Globus pallidus (tissue), 1 donor: ENCODE measurements around the gene FLT4.

Experiments
- DNase-seq: peaks from one replicate; pipeline ENCODE4 v3.0.0-alpha.2; 2015; ENCODE audit warnings: low spot score

The FLT4 gene

DNA sequence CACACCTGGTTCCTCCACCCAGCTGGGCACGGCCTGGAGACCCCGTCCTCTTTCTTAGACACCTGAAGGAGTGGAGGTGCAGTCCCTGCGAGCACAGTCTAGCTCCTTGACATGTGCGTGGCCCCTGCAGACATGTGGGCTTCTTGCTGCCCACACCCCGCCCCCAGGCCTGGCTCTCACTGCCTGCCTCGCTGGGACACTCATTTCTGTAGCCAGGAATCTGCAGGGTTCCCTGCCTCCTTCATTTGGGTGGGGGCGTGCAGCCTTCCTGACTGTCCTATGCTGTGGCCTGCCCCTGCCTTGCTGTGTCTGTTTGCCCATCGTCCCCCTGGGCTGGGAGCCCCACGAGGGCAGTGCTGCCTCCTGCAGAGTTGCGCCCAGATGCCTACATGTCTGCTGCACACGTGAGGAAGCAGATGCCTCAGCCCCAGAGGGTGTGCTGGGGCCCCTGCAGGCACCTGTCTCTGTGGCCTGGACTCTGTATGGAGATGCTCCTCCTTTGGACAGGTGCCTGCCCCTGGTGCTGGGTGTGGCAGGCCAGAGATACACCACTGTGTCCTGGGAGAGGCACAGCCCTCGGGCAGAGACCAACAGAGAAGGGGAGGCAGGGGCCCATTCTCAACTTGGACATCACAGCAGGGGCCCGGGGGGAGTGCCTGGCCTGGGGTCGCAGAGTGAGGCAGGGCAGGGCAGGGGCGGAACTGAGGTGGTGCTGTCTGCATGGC is 22.6 kb downstream of the FLT4 start:
- no peak for DNase-seq

DNA sequence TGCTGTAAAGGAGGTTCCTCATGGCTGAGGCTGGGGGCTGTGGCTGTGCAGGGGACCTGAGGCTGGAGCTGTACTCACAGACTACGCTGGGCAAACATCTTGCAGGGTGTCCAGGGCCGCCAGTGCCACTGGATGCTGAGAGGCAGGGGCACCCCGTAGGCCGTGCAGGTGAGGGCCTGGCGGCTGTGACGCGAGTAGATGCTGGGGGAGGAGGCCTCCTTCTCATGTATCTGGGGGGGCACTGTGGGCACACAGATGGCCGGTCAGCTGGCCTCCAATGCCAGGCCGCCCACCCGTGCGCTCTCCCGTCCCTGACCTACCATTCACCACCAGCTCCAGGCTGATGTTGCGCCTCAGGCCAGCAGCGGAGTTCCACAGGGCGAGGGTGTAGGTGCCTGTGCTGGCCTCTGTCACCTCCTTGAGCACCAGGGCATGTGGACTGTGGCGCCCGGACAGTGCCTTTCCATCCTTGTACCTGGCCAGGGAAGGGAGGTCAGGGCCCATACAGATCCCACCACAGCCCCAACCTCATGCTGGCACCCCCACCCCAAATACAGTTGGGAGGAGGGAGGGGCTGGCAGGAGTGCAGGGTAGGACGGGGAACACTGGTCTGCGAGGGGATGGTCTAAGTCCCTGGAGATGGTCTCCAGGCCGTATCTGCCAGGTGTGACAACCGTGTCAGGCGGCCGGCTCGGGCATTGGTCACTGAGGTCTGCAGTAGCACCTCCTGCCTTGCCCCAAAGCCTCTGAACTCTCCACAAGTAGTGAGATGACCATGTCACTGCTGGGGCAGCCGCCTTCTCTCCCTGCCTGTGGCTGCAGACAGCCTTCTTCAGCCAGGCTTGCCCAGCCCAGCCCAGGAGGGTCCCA is 23.4 kb downstream of the FLT4 start:
- no peak for DNase-seq

DNA sequence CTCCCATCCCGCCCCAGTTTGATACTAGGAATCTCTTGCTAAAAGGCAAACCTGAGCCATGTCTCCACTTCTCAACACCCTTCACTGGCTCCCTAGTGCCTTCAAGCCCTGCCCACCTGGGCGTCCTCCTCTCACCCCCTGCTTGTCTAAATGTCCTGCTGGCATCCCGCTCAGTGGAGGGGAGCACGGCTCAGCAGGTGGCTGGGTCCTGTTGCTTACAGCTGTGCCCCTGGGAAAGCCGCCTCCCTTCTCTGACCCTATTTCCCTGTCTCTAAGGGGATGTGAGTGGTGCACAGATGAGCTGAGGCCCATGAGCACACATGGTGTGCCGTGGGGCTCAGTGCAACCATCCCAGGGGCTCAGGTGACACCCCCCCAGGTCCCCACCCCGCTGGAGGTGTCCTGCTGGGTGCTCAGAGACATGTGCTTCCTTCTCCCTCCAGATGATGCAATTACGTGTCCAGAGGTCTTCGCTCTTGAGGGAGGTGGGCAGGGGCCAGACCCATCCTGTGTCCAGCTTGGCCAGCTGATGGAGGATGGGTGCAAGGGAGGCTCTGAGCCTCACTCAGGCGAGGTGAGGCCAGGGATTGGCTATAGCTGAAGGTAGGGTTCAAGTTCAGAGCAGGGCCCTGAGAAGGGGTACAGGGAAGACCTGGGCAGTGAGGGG is 24.1 kb downstream of the FLT4 start:
- DNase-seq = no peak

DNA sequence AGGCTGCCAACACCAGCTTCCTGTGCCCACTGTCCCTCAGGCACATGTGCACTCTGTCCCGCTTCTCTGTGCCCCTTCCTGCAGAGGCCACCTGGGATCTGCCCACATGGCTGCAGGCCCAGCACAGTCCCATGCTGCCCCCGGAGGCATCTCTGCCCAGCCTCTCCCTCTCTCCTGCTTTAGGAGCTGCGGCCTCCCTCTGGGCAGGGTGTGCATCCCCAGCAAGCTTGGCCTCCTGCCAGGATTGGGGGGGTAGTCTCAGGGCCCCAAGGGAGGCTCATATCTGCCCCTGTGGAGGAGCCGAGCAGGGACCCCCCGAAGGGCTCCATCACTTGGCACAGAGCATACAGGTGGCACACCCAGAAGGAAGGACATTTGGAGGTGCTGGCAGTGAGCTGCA is 24.8 kb downstream of the FLT4 start:
- DNase-seq = no peak

DNA sequence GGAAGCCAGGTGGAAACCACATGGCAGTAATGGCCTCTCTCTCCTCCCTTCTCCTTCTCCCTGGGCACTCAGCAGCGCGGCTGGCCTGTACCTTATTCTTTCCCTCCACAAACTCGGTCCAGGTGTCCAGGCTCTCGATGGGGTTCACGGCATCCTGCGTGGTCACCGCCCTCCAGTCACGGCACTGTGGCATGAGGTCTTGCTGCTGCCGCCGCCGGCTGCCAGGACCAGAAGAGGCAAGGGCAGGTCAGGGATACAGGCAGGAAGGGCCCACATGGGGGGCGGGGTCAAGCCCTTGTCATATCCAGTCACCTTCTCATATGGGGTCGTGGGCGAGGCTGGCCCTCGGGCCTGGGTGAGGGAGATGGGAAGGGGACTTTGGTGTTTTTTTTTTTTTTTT is 25.6 kb downstream of the FLT4 start:
- no peak for DNase-seq

DNA sequence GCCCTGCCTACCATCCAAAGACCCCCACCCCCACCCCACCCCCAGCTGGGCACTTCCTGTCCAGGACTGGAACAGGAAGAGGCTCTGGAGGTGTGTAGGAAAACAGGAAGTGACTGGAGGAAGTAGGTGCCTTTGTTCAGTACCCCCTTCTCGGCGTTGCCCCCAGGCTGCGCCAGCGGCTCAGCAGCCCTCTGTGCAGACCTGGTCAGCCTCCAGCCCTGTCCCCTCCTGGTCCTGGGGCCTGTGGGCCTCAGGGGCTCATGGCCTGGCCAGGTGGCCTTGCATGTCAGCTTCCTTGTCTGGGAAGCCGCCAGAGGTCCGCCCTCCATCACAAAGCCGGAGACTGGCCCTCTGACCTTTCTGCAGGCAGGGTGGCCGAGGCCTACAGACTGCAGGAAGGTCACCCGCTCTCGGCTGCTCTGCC is 26.0 kb downstream of the FLT4 start:
- no peak for DNase-seq

DNA sequence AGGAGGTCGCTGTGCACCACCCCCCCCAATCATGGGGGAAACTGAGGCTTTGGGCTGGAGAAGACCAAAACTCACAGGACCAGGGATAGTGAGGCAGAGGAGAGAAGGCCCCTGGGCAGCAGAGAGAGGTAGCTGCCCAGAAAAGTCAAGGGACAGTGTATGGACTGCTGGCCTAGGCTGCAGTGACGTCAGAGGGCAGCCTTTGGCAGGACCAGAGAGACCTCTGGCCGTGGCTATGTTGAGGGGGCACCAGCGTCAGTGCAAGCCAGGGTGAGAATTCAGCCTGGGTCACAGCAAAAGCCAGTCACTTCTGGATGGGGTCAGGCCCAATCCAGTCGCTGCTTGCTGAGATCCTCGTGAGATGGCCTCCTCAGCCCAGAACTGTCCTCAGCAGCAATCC is 26.5 kb downstream of the FLT4 start:
- no peak for DNase-seq

DNA sequence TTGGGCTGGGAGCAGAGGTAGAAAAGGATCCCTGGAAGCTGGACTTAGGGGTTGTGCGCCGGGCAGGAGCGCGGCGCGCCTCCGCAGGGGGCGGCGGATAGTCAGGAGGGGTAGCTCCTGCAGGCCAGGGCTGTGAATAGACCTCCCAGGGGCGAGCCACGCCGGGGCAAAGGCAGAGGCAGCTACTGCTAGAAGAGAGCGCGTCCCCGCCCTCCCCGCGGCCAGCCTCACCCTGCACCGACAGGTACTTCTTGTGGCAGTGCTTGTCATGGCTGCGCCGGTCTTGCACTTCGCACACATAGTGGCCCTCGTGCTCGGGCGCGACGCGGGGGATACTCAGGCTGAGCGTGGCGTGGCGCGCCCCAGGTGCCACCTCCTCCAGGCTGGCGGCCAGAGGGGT is 28.1 kb downstream of the FLT4 start:
- no peak for DNase-seq

DNA sequence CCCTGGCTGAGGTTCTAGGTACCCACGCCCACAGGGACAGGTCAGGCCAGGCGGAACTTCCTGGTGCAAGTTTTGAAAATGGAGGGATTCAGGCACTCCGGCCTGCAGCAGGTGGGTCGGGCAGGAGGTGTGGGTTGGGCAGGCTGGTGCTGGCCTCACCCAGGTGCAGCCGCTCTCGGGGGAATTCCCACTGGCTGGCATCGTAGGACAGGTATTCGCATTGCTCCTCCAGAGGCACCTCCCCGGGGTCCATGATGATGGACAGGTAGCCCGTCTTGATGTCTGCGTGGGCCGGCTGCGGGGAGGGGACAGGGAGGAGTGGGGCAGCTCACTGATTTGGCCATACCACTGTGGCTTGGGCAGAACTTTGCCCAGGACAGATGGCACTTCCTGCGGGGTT is 29.4 kb downstream of the FLT4 start:
- no peak for DNase-seq

DNA sequence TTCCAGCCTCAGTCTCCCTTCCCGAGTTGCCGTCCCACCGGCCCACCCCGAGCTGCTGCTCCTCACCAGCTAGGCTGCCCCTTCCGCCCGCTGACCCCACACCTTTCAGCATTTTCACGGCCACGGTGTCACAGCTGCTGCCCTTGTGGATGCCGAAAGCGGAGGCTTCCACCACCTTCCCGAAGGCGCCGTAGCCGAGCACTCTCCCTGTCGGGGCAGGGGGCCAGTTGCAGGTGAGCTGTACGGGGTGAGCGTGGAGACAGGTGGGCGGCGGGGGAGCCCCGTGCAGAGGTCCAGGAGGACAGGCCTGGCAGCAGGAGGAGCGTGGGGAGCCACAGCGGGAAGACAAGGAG is 29.9 kb downstream of the FLT4 start:
- DNase-seq = no peak

DNA sequence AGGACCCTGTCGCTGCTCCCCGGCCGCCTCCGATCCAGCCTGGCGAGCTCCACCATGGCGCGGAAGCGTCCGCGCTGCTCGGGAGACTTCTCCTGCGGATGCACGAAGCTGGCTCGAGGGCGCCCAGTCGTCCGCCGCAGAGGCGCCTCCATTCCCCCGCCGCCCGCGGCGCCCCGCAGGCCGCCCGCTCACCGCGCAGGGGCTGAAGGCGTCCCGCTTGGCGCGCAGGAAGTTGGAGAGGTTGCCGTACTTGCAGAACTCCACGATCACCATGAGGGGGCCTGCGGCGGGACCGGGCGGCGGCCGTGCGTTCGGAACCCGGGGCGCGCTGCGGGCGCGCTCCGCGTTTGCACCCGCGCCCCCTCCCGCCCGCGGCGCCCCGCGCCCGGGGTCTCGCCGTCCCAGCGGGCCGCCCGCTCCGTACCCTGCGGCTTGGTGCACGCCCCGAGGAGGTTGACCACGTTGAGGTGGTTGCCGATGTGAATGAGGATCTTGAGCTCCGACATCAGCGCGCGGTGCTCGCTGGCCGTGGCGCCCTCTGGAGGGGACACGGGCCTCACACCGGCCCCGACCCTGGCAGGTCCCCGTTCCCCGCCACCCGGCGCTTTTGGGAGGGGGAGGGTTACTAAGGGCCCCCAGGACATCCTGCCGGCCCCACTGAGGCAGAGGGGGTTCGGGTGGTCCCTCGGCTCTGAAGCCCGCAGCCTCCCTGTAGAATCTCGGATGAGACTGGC is 30.4 kb downstream of the FLT4 start:
- DNase-seq = no peak

DNA sequence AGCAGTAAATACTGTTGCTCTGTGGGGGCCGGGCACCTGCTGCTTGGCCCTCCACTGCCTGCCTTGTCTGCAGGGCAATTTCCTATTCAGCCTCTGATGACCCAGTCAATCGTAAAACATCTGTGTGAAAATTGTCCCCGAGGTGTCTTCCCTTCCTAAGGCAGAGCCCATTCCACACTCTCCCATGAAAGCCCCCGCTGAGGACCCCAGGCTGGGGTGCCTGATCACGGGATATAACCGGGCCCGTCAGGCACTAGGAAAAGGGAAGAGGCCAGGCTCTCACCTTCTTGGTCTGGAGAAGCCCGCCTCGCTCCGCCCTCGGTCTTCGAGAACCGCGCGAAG is 30.9 kb downstream of the FLT4 start:
- no peak for DNase-seq

DNA sequence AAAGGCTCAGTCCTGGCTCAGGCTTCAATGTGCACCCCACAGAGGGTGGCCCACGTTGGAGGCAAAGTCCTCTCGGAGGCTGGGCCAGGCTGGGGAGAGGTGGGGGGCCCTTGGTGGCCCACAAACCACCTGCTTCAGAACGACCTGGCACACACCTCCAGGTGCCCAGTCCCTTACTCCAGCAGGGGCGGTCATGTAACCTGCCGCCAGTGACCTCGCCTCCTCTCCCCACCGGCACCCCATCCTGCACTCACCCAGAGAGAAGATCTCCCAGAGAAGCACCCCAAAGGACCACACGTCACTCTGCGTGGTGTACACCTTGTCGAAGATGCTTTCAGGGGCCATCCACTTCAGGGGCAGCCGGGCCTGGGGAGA is 35.6 kb downstream of the FLT4 start:
- no peak for DNase-seq

DNA sequence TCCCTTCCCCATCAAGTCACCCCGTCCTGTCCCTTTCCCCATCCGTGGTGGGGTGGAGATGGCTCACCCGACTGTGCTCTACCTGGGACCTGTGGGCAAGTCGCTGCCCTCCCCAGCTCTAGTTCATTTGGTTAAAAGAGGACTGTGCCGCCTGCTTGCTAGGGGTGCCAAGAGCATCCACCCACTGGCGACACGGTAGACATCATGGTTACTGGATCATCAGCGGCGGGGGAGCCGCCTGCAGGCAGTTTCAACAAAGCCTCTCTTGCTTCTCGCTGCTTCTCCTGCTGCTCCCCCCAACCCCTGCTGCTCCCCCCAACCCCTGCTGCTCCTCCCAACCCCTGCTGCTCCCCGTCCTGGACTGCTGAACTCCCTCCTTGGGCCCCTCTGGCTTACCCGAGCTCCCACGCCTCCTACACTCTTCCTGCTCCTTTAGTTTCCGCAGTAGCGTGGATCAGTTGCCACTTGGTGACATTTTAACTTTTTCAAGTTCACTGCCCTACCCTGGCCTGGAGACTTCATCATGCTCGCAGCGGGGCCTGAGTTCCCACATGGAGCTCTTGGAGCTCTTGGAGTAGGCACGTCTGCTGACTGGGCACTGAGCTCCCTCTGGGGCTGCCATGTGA is 36.1 kb downstream of the FLT4 start:
- DNase-seq = no peak

DNA sequence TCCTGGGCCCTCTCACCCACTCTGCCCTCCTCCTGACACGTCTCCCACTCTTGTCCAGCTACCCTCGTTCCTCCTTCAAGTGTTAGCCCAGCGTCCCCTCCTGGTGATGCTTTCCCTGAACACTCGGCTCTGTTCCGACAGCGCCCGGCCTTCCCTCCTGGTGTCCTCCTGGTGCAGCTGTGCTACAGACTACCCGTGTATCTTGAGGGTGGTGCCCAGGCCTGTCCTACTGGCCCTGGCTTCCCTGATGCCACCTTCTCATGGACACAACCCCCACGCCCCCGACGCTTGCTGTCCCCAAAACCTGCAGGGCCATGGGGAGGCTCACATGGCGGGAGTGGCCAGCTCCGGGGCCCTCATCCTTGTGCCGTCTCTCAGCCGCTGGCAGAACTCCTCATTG is 36.7 kb downstream of the FLT4 start:
- DNase-seq = no peak

DNA sequence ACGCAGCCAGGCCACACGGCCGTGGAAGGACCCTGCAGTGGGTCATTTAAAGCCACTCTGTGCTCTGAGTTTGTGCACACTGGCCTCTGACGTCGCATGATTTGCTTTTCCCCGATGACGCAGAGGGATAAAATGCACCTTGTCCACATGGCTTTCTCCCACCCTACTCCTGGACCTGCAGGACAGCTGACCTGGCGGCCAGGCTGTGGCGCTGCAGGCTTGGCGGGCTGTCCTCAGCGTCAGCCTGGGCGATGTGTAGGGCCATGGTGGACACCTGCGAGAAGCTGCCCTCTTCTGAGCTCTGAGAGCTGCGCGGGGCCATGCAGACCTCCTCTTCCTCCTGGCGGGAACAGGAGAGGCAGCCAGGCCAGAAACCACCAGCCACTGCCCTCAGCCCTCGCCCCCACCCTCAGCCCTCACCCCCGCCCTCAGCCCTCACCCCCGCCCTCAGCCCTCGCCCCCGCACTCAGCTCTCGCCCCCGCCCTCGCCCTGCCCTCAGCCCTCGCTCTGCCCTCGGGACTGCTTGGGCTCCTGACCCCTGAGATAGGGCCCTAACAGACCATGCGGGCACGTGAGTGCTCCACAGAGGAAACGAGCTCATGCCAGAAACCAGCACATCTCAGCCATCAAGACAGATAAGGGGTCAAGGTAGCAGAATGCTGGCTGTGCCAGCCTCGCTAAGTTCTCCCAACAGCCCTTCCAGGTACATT is 38.1 kb downstream of the FLT4 start:
- DNase-seq = no peak

DNA sequence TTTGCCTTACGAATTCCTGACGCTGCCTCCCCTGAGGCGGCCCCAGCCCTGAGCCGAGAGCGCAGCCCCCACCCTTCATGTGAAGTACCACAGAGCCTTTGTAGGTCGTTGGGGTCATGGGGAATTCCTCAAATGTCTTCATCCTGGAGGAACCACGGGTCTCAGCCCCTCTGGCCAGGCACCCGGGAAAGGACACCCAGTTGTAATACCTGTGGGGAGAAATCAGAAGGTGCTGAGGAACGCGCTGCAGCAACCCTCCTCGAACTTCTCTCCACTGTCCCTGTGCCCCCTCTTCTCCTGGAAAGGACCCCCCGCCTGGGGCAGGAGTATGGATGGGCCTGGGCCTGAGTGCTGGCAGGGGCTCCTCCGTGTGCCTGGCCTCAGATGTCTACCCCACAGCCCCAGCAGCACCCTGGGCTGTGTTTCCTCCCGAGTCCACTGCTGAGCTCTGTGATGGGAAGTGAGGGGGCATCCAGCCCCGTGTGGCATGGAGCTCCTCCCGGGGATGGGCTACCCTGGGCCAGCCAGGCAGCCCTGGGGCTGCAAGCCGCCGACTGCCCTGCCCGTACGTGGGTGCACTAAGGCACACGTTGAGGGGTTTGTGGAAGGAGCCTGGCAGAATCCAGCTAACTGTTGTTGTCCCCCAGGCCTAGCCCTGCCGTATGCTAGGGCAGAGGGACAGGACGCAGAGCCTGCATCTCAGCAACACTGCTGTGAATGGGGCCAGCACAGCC is 39.4 kb downstream of the FLT4 start:
- DNase-seq = no peak

DNA sequence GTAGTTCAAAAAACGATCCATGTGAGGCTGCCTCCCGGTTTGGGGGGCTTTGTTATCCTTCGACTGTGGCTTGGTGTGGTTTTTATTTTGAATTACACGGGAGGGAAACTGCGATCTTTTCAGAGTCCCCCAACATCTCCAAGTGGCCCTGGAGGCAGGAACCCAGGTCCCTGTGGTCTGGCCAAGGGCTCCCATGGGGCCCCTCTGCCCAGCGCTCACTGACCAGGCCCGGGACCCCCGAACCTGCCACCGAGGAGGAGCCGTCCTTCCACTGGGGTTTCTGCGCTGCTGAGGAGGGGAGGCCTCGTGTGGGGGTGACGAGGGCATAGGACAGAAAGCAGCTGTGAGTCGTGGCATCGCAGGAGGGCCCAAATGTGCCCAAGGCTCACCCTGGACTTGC is 40.0 kb downstream of the FLT4 start:
- no peak for DNase-seq

DNA sequence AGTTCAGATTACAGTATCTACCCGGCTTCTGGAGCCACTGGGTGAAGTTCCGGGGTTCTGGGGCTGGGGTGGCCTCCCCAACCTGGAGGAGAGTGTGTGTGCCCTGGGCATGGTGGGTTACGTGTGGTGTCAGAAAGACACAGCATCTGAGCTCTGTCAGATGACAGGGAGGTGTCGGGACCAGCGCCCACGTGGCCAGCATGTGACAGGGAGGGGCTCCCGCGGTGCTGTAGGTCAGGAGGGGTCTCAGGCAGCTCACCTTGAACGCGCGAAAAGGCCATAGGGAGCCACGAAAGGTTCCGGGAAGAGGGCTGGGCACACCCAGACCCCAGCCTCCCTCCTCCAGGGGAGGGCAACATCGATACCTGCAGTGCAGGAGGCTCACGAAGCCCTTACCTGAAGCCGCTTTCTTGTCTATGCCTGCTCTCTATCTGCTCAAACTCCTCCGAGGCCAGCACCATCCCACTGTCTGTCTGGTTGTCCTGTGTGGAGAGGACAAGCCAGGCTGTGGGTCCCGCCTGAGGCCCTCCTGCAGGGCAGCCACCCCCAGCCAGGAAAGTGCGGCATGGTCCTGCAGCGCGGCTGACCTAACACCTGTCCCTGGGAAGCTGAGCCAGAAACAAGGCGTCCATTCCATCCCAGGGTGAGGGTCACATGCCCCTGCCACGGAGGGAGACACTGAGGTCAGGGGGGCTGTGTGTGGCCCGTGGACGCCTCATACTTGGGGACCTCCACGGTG is 40.7 kb downstream of the FLT4 start:
- no peak for DNase-seq
